Left lung (tissue), 10 donors: Measurements from ENCODE around the gene MARVELD3. TPM values are rescaled to one million over a fixed set of nuclear protein-coding genes. Genes with fewer than 3 reads are reported as not detected.

Experiments
- ATAC-seq: fragments of 200-7000 bp; cut with Tn5 transposase; one replicate; pipeline ENCODE4 v1.9.1; 2020; ENCODE audit warnings: moderate library complexity
- DNase-seq, 4 donors: peaks; one replicate each; pipeline ENCODE4 v3.0.0-alpha.2; 2013 to 2020
- H3K27ac ChIP-seq, 2 donors: fragments of 200-600 bp; sonication (generic) in 1 of 2; one replicate each; pipeline versions ENCODE4 v1.5.0 to v1.8.0; 2020 to 2021
- H3K27me3 ChIP-seq, 2 donors: fragments of 200-600 bp; sonication (generic) in 1 of 2; one replicate each; pipeline versions ENCODE4 v1.5.0 to v1.8.0; 2020 to 2021
- H3K36me3 ChIP-seq, 2 donors: fragments of 200-600 bp; sonication (generic) in 1 of 2; one replicate each; pipeline versions ENCODE4 v1.5.0 to v1.8.0; 2020 to 2021
- H3K4me1 ChIP-seq, 2 donors: fragments of 200-600 bp; one replicate each; pipeline ENCODE4 v1.8.0; 2021
- H3K4me3 ChIP-seq, 2 donors: fragments of 200-600 bp; sonication (generic) in 1 of 2; one replicate each; pipeline versions ENCODE4 v1.5.0 to v1.8.0; 2020 to 2021; ENCODE audit warnings: mild to moderate bottlenecking in 1 of 2
- H3K9me3 ChIP-seq, 2 donors: fragments of 200-600 bp; sonication (generic) in 1 of 2; one replicate each; pipeline versions ENCODE4 v1.5.0 to v1.8.0; 2020 to 2021
- CTCF ChIP-seq, 2 donors: fragments of 200-600 bp; sonication (generic) in 1 of 2; IDR thresholded peaks; one replicate each; pipeline versions ENCODE4 v1.5.0 to v1.8.0; 2021; ENCODE audit warnings: antibody characterized with exemption in 2 of 2
- intact Hi-C, 2 donors: fragments of 100-400 bp; cut with DNase I; formaldehyde crosslinking; loops; one replicate each; pipeline versions ENCODE4 v1.11.2 to v1.14.2; 2022
- polyA plus RNA-seq, 6 donors: library from polyadenylated mRNA; unstranded; fragments of 120-200 nt; gene quantifications; one replicate each; pipeline ENCODE4 v1.2.1, GENCODE V29; 2013; ENCODE audit not compliant: insufficient read length in 6 of 6
- total RNA-seq, 2 donors: library from RNA; stranded (reverse); fragmentation: NEBNext Ultra II Directional; extraction: Animal tissue kit (Norgen Biotek cat#: 25700); gene quantifications; one replicate each; pipeline ENCODE4 v1.2.1, GENCODE V29; 2021
- donor health status: DM: no; HTN: yes; CAD: no.
- donor health status: DM: no; HTN: no; CAD: no.

The MARVELD3 gene
- total and polyA plus RNA-seq, 8 donors = 7.5 to 12.0 (median 7.9) TPM

DNA sequence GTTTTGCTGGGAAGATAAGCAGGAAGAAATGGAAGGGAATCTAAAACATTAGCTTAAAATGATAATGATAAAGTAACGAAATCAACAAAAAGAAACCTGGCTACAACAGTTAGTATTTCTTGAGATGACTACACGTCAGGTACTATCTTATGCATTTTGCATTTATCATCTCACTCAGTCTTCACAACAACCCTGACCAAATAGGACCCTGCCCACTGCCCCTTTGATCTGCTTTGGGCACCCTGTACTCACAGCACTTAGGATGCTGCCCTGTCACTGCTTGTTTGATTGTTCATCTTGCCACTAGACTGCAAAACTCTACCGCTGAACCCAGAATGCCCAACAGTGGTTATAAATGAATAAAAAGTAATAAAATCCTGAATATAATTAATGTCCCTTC is 45.2 kb downstream of the MARVELD3 start:
- Histone ChIP-seq H3K27ac (no peak overlapping the region), H3K4me3 (no peak overlapping the region)
- no peak for ATAC-seq

GRCh38 chr16:71672125-71672524 is 46.1 kb downstream of the MARVELD3 start:
- no peaks in the 10 kb centered on the region for H3K9me3 ChIP-seq
- ATAC-seq (no peak), DNase-seq (no peak)
- no peak overlapping the region for H3K4me3 ChIP-seq
- H3K4me1 ChIP-seq = no peaks in the 10 kb centered on the region
- peaks cover 0 to 59% of the 10 kb centered on the region in 2 donors for H3K36me3 ChIP-seq
- no peaks in the 10 kb centered on the region for H3K27me3 ChIP-seq
- intact Hi-C loops = no loop called here
- no peak overlapping the region for H3K27ac ChIP-seq
- no peak for TF ChIP-seq CTCF (IDR thresholded peaks at IDR 0.05)

More for the DNA sequence above, 45.2 kb downstream of the MARVELD3 start:
- no peak for DNase-seq
- H3K4me1 ChIP-seq = no peaks in the 10 kb centered on the region
- H3K9me3 ChIP-seq = no peaks in the 10 kb centered on the region
- TF ChIP-seq CTCF (IDR thresholded peaks at IDR 0.05) = no peak
- intact Hi-C loops = no loop called here
- peaks cover 0 to 63% of the 10 kb centered on the region in 2 donors for H3K36me3 ChIP-seq
- H3K27me3 ChIP-seq = no peaks in the 10 kb centered on the region

DNA sequence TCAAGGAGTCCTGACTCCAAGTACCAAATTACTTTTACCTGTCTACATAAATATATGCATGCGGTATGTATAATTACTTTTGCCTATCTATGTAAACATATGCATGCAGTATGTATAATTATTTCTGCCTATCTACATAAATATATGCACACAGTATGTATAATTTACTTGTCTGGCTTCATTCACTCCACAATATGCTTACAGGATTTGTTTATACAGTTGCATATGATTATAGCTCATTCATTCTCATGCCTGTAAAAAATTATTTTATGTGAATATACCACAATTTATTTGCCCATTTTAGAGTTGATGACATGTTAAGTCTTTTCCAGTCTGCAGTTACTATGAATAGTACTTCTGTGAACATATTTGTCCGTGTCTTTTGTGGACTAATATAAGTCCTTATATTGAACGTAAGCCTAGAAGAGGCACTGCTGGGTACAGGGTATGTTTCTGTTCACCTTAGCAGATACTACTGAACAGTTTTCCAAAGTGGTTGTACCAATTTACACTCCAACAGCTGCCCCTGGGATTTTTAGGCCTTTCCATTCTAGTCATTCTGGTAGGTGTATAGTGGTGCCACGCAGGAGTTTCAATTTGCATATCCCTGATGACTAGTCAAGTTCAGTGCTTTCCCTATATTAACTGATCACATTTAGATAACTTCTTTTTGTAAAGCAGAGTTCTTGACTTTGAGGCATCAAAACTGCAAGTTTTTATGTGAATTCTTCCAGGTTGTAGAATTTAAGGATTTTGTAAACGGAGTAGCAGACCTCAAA is 47.0 kb downstream of the MARVELD3 start:
- peaks cover 0 to 52% of the 10 kb centered on the region in 2 donors for H3K36me3 ChIP-seq
- no peak for DNase-seq
- no peak for TF ChIP-seq CTCF (IDR thresholded peaks at IDR 0.05)
- H3K4me1 ChIP-seq = no peaks in the 10 kb centered on the region
- no peaks in the 10 kb centered on the region for H3K27me3 ChIP-seq
- no peak overlapping the region for H3K27ac ChIP-seq
- no peaks in the 10 kb centered on the region for H3K9me3 ChIP-seq
- intact Hi-C loops = no loop called here
- no peak for ATAC-seq
- no peak overlapping the region for H3K4me3 ChIP-seq

- Histone ChIP-seq H3K36me3 (peaks cover 0 to 50% of the 10 kb centered on the region in 2 donors), H3K27ac (no peak overlapping the region), H3K4me3 (no peak overlapping the region), H3K27me3 (no peaks in the 10 kb centered on the region), H3K4me1 (no peaks in the 10 kb centered on the region), H3K9me3 (no peaks in the 10 kb centered on the region)
- TF ChIP-seq CTCF (IDR thresholded peaks at IDR 0.05) = no peak
- ATAC-seq (no peak), DNase-seq (no peak)
- intact Hi-C loops = no loop called here
Measured at GRCh38 chr16:71673582-71673973, 47.6 kb downstream of the MARVELD3 start.

DNA sequence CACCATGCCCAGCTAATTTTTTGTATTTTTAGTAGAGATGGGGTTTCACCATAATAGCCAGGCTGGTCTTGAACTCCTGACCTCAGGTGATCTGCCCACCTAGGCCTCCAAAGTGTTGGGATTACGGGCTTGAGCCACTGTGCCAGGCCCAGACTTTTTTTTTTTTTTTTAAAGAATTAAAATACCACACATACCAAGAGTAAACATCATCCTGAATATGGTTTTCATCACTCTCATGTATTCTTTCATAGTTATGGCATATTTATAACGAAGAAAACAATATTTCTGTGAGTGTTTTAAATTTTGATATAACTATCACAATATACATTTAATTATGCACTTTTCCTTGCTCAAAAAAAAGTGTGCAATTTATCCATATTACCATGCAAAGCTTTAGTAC is 48.2 kb downstream of the MARVELD3 start:
- TF ChIP-seq CTCF (IDR thresholded peaks at IDR 0.05) = no peak
- Histone ChIP-seq H3K36me3 (peaks cover 0 to 50% of the 10 kb centered on the region in 2 donors), H3K27me3 (no peaks in the 10 kb centered on the region), H3K9me3 (no peaks in the 10 kb centered on the region), H3K27ac (no peak overlapping the region), H3K4me1 (no peaks in the 10 kb centered on the region), H3K4me3 (no peak overlapping the region)
- ATAC-seq (no peak), DNase-seq (no peak)
- intact Hi-C loops = no loop called here
